ENCODE results near the gene ANKRD33B.
A peak's percentile ranks its signal among the peaks of the same experiment; 100 is the strongest.

ANKRD33B gene

DNA sequence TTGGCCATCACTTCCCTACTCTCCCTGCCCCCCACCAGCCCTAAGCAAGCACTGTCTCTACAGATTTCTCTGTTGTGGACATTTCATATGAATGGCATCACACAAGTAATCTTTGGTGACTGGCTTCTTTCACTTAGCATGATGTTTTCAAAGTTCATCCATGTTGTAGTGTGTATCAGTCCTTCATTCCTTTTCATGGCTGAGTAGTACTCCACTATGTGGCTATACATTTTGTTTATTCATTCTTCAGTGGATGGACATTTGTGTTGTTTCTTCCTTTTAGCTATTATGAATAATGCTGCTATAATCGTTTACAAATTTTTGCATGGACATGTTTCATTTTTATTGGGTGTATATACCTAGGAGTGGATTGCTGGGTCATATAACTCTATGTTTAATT lies 113.1 kb downstream of the ANKRD33B start:
- DNase-seq (ENCODE audit: low spot score), result no peak

DNA sequence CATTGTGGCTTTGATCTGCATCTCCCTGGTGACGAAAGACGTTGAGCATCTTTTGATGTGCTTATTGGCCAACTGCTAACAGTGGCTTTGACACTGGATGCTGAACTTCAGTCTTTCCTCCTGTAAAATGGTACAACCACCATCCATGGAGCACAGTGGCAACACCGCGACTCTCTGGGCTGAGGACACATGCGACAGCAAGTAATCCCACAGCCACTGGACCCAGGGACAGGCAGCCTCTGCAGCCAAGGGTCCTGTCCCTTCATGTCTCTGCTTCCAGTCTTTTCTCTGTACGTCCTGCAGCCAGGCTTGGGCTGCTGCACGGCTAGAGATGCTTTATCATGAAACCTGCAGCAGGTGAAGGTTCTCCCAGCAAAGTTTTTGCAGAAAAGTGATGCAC lies 113.7 kb downstream of the ANKRD33B start:
- no peak for DNase-seq (ENCODE audit: low spot score)

DNA sequence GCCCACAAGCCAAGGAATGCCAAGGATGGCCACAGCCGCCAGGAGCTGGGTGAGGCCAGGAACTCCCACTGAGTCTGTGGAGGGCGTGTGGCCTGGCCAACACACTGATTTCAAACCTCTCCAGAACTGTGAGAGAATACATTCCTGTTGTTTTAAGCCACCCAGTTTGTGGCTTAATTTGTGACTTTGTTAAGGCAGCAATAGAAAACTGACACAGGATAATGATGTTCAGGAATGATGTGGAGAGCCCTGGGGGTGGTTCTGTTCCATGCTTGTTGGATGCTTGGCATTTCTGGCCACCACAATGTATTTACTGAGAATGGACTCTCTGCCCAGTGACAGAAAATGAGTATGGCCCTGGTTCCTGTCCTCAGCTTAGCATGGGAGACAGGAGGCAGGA lies 114.4 kb downstream of the ANKRD33B start:
- peak; percentile 65 for DNase-seq (ENCODE audit: low spot score)

DNA sequence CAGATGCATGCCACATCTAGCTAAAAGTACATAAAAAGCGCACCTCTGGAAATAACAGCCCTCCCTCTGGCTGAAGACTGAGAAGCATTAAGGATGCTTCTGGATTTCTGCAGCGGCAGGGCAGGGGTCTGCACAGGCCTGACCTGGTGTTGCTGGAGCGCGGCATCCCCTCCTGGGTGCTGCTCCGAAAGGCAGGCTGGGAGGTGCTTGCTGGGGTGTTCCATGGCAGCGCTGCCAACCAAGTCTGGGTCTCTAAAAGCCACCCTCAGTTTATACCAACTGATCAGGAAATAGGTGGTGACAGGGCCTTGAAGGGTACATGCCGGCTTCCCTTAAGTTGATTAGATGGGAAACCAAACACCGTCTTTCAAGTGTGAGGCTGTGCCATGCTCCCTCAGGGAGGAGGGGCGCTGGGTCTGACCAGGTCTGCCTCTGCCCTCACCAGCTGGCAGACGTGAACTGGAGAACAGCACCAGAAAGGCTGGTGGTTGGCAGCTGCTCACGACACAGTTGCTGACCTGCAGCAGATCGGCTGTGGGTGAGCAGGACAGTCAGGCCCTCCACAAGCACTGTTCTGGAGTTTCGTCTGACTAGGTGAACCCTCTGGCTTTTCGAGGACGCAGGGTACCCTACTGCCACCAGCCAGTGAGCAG lies 115.6 kb downstream of the ANKRD33B start:
- DNase-seq (ENCODE audit: low spot score), result no peak

DNA sequence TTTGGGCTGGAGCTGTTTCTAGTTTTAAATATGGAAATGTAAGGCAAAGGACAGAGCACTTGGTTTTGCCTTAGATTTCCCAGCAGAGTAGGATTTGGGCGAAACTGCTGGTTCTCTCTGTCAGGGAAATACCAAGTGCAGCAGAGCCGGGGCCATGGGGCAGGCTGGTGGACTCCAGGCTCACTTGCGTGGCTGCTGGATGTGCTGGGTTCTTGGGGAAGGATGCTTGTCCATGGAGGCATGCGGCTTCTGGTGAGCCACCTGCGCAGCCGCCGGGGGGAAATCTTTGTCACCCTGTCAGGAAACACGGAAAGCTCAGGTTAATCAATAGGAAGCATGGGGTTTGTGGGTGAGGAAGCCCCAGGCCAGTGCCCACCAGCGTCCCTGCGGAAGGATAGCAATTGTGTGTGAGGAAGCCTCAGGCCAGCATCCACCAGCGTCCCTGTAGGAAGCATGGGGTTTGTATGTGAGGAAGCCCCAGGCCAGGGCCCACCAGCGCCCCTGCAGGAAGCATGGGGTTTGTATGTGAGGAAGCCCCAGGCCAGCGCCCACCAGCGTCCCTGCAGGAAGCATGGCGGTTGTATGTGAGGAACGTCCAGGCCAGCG lies 117.1 kb downstream of the ANKRD33B start:
- no peak for DNase-seq (ENCODE audit: low spot score)

DNA sequence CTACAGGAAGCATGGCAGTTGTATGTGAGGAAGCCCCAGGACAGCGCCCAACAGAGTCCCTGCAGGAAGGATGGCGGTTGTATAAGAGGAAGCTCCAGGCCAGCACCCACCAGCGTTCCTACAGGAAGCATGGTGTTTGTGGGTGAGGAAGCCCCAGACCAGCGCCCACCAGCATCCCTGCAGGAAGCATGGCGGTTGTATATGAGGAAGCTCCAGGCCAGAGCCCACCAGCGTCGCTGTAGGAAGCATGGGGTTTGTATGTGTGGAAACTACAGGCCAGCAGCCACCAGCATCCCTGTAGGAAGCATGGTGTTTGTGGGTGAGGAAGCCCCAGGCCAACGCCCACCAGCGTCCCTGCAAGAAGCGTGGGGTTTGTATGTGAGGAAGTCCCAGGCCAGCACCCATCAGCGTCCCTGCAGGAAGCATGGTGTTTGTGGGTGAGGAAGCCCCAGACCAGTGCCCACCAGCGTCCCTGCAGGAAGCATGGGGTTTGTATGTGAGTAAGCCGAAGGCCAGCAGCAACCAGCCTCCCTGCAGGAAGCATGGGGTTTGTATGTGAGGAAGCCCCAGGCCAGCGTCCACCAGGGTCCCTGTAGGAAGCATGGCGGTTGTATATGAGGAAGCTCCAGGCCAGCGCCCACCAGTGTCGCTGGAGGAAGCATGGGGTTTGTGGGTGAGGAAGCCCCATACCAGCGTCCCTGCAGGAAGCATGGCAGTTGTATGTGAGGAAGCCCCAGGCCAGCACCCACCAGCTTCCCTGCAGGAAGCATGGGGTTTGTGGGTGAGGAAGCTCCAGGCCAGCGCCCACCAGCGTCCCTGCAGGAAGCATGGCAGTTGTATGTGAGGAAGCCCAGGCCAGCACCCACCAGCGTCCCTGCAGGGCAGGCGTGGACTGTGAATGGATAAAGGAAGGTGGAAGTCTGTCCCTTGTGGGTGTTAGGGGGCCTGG lies 118.1 kb downstream of the ANKRD33B start:
- no peak for DNase-seq (ENCODE audit: low spot score)

DNA sequence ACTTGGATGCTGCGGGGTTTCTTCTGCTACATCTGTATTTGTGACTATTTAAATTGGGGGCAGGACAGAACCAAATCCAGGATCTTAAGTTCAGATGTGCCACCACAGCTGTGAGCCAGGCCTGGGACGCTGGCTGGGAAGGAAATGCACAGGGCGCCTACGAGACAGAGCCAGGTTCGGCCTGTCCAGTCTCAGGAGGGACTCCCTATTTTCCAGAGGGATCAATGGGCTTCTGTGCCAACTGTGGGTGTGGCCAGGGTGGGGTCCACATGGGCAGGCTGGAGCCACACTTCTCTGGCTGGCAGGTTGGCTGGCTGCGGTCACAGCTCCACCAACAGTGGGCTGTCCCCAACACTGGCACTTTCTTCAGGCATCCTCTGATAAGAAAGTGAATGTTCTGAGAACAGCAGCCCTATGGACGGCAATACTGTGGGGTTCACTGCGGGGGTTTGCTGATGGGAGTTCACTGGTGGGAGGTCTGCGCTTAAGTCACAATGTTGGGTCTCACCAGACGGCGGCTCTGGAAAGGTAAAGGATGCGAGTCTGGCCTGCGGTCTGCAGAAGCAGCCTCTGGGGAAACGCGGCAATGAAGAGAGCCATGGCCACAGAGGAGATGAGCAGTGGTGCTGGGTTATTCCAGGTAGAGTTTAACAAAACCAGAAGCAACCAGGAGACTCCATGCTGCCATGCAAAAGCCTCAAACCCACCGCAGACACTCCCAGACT lies 119.1 kb downstream of the ANKRD33B start:
- no peak for DNase-seq (ENCODE audit: low spot score)

DNA sequence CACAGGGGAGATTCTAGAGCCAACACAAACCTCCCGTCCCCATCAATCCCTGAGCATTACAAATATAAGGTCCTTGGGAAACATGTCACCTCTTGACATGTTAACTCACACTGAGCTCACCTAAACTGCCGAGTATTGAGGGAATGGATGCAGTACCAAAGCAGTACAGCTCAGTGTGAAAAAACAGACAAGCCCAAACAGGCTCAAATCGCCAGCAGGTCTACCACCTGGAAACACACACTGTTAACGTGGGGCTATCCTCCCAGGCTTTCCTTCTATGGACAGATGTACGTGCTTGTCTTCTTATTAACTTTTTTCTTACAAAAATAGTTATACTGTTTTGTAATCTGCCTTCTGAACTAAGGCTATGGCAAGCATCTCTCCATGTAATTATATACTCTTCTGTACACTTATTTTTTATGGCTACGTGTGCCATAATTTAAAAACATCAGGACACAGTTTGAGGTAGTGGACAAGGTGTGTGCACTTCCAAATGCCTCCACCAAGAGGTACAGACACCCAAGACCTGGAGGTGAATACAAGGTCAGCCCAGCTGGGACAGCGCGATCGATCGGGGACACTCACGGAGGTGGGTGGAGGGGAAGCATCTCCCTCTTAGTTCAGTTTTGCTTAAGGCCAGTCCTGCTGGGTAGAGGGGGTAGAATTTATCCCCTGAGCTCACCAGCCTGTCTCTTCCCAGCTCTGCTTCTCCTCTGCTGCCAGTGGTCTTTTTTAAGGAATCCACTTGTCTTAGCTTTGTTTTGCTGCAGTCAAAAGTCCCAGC lies 120.6 kb downstream of the ANKRD33B start:
- no peak for DNase-seq (ENCODE audit: low spot score)

DNA sequence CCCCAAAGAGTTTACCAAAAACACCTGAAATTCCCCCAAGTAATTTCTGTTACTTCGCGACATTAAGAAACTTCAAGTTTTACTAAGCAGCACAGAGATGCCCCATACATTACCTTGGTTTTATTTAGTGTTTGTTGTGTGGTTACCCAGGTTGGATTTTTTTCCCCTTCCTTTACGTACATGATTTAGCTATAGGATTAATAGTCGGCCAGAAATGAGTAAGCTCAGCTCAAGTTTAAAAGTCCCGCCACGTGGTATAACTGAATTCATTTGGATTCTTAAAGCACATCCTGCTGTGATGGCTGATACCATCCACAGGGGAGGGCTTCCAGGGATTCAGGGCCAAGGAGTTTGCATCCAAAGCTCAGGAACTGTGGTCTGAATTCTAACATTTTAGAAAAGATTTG lies 121.2 kb downstream of the ANKRD33B start:
- no peak for DNase-seq (ENCODE audit: low spot score)

DNA sequence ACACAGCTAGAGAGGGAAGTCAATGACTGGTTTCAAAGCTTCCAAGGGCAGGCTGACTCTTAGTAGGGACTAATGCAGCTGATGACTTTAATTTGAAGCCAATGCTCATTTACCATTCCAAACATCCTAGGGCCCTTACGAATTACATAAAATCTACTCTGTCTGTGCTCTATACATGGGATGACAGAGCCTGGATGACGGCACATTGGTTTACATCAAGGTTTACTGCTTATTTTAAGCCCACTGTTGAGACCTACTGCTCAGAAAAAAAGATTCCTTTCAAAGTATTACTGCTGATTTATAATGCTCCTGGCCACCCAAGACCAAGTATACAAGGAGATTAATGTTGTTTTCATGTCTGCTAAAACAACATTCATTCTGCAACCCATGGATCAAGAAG lies 123.0 kb downstream of the ANKRD33B start:
- DNase-seq (ENCODE audit: low spot score), result no peak

DNA sequence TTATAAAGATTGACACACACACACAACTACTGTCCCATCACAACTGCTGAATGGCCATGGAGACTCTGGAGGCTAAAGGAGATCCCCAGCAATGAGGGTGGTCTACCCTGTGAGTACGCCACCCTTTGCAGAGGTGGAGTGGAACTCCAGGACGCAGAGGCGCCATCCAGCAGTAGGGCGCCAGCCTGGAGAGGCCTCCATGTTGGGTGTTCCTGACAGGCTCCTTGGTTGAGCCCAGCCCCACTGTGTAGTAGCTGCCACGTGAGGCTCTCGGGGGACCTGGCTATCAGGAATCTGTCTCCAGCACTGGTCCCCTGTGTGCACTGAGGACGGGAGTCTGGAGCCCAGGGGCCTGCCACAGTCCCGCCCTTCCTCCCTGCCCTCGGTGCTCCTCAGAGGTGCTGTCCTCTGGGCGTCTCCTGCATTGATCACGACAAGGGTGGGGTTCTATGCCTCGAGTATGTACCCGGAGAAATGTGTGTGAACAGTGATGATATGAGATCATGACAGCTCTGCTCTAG lies 124.8 kb downstream of the ANKRD33B start:
- no peak for DNase-seq (ENCODE audit: low spot score)

DNA sequence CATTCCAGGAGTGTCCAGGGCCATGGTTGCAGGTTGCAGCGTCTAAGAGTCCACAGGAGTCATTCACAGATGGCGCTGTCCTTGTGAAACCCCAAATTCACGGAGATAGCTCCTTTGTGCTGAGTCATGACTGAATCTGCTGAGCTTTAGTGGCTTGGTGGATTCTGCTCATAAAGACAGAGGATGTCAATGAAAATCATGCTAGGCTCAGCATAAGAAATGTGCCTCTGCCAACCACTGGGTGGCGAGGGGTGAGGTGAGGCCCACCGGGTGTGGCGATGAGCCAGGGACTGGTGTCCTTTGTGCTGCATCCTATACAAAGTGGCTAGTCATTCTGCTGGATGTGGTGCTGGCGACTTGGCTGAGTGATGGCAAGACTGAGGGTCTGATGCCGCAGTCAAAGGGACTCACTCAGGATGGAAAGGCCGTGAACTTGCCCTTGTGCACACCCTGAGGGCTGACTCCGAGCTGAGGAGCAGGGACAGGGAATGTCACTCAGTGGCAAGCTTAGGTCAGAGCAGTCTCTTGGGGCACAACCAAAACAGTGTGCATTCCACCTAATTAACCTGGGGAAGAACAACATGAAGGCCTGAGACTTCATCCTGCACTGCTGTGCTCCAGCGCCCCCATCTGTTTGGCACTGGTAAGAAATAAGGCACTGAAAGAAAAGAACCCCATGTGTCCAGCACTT lies 125.7 kb downstream of the ANKRD33B start:
- peak; percentile 48 for DNase-seq (ENCODE audit: low spot score)

DNA sequence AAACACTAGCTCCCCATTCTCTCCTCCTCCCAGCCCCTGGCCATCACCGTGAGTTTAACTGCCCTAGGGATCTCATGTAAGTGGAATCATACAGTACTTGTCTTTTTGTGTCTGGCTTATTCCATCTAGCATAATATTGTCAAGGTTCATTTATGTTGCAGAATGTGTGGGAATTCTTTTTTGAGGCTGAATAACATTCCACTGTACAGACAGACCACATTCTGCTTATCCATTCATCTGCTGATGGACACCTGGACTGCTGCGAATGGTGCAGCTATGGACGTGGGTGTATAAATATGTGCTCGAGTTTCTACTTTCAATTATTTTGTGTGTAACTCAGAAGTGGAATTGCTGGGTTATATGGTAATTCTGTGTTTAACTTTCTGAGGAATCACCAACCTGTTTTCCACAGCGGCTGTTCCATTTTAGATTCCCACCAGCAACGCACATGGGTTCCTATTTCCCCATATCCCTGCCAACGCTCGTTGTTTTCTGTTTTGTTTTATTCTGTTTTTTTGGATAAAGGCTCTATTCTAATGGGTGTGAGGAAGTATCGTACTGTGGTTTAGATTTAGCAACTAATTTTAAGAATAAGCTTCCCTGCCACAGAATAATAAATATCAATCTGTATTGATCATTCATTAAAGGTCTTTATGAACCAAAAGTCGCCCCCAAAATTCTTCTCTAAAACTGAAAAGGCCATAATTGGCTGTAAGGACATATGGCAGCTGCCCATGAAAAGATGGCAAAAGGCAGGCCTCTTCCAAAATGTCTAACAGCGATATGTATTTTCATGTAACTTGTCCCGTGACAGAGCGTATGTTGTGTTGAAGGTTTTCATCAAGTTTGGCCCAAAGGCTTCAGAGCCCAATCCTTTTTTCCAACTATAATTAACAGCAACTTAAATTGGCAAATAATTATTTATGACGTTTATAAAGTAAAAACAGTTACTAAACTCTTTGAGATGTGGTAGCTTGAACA lies 126.9 kb downstream of the ANKRD33B start:
- no peak for DNase-seq (ENCODE audit: low spot score)

DNA sequence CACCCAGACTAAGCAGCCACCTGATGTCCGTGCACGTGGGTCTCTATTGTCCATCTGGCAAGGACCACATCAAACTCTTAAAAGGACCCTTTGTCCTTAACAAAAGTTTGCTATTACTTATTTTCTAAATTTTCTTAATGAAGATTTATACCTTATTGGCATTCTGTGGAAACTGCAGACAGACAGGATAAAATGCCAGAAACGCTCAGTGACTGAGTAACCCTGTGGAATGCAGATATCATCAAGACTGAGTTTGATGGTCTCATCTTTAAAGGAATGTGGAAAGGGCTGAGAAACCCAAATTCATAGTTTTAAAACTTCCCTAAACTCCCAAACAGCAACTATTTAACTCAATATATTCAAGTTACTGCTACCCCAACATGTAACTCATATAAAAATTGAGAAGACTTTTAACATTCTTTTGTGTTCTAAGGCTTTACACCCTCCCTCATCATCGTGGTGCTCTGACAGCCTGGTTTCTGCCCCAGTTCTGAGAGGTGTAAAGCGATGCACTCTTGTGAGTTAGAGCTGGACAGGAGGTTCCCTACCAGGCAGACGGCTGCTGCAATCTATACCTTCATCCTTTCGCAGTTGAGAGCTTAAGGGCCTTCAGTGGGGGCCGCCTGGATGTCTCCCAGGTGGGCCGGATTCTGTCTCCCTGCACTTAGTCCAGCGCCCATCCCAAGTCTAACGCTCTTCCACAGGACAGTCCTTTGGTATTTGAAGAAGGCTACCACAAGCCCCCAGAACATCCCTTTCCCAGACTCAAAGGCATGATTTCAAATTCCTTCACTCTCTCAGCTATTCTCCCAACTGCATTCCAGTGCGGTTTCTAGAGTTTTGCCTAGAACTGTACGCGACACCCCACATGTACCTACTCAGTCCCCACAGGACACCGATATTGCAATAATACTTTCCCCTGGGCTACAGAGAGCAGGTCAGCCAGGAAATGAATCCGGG lies 128.2 kb downstream of the ANKRD33B start:
- DNase-seq (ENCODE audit: low spot score), result peak; percentile 85

DNA sequence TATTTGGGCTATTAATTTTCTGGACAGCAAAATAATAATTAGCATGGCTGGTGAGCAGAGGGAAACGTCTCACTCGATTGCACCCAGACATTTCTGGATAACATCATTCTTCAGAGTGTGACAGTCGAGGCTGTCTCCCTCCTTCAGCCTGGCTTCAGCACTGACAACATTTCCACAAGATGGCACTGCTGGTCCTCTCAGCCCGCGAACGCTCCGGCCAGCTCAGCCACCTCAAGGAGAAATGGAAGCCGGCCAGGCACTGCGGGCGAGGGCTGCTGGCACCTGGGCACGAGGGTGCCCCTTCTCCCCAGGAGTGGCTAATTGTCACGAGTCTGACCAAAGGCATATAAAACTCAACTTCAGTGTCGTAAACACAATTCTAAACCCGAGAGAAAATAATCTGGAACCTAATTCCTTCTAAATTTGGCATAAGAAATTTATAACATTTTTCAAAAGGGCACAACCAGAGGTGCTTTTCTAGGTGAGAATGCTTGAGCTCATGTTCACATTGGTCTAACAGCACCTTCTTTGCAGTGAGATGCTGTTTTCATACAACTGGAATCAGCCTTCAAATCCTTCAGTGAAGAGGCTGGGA lies 131.3 kb downstream of the ANKRD33B start:
- DNase-seq (ENCODE audit: low spot score), result peak; percentile 82

DNA sequence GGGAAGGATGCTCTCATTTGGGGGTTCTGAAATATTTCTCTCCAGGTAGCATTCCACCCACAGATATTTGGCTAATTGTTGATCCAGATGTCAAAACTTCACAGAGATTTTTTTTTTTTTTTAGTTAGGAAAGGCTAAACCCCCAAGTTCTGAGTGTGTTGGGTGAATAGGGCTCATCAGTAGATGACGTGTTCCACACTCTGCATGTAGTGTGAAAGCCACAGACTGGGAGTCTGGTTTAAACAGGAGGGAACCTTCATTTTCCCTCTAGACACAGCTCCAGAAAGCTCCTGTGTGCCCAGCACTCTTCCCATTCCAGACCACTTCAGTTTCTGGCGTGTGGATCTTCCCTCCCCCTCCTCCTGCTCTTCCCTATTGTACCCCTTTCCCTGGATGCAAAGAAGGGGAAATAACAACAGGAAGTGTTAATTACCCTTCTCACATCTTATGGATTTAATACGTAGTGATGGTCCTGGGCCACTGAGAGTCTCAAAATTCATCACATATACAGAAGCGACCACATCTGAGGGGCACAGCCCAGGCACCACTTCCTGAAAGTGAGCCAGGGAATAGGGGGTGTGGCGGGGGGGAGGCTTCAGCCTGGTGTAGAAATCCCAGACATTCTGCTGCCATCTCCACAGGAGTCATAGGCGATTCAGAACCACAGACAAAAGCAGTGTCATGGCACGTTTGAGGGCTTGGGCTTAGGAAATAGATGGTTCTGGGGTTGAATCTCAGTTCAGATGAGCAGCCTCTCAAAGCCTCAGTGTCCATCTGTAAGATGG lies 132.1 kb downstream of the ANKRD33B start:
- DNase-seq (ENCODE audit: low spot score), result peak; percentile 40

DNA sequence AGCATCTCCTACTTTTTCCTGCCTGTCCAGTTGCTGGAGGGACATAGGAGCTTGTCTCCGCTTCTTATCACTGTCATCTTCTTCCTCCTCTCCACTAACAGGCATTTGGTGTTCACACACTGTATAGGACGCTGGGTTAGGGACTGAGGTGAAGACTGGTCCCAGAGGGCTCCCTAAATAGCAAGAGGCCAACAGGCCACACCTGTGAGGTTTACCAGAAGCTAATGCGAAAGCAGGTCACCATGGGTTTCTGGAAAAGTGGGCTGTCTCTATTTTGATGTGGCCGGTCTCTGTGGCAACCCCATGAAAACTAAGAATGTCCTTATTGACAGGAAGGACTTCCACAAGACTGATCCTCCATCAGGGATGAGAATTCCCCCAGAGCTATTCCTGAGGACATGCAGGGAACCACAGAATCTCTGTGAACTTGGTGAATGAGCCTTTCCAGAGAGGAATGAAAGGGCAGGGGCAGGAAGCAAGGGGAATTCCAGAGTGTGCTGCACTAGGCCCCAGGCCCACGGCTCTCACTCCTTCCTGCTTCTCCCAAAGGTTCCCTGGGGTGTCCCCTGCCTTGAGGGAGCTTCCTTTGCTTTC lies 135.5 kb downstream of the ANKRD33B start:
- no peak for DNase-seq (ENCODE audit: low spot score)
